ENCODE measurements around the gene DNAJC22.

DNA sequence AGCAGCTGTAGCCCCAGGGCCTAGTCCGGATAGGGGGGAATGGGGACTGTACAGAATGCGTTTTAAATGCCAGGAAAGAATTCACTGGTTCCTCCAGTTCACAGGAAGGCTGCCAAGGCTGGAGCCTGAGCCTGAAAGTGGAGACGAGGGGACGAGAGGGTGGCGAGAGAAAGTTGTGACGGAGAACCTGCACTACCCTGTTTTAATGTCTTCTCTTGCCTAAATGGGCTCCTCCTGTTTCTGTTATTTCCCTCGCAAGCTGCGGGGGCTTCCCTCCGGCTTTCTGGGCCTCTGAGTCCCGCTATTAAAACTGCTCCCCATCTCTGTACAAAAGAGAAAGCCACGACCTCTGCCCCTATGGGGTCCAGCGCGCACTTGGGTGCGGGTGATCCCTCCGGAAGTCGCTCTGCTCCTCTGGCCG lies 14.2 kb upstream of the DNAJC22 start:
- TF ChIP-seq, protein P1, sequence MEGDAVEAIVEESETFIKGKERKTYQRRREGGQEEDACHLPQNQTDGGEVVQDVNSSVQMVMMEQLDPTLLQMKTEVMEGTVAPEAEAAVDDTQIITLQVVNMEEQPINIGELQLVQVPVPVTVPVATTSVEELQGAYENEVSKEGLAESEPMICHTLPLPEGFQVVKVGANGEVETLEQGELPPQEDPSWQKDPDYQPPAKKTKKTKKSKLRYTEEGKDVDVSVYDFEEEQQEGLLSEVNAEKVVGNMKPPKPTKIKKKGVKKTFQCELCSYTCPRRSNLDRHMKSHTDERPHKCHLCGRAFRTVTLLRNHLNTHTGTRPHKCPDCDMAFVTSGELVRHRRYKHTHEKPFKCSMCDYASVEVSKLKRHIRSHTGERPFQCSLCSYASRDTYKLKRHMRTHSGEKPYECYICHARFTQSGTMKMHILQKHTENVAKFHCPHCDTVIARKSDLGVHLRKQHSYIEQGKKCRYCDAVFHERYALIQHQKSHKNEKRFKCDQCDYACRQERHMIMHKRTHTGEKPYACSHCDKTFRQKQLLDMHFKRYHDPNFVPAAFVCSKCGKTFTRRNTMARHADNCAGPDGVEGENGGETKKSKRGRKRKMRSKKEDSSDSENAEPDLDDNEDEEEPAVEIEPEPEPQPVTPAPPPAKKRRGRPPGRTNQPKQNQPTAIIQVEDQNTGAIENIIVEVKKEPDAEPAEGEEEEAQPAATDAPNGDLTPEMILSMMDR (IDR thresholded peaks at IDR 0.05) = no peak
- TF ChIP-seq POLR2A (IDR thresholded peaks at IDR 0.05) = no peak

Data from right lobe of liver (tissue), 4 donors.